GM12801 (cell line): ENCODE measurements around the gene ASAH2.

Experiments used
- TF ChIP-seq, protein P1 (sequence below): IDR thresholded peaks from one replicate; pipeline ENCODE4 v1.5.1; 2011; ENCODE audit warnings: control low read depth; ENCODE audit not compliant: insufficient read length; ENCODE audit errors: extremely low read depth

ASAH2 gene

DNA sequence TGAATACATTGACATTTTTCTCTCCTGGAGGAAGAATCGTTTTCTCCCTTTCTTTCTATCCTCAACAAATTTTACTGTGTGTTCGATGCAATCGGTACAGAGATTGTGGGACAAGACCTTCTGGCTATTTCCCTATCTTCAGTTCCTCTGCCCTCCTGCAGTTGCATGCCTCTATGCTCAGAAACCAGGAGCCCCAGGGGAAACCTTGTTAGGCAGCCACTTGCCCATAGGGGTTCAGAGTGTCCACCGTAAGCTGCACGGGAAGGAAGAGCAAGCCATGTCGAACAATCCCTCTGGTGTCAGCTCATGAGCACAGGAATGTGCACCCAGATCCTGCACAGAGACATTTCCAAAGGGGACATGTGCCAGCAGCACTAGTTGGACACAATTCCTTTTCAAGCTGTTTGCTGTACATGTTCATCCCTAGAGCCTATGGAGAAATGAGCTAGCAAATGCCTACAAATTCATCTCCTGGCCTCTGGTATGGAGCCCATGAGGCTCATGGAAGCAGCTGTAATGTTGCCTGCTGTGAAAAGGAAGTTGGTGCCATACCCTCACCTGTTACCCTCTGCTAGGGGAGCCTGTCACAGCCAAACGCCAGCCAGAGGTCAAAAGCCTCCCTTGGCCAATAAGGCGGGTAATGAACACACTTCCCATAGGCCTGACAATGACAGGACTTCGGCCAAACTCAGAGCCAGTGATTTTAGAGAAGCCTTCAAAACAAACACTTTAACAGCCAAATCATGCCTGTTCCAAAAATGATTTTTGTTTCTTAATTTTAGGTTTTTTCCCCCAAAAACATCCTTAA lies 35.9 kb upstream of the ASAH2 start:
- TF ChIP-seq, protein P1, sequence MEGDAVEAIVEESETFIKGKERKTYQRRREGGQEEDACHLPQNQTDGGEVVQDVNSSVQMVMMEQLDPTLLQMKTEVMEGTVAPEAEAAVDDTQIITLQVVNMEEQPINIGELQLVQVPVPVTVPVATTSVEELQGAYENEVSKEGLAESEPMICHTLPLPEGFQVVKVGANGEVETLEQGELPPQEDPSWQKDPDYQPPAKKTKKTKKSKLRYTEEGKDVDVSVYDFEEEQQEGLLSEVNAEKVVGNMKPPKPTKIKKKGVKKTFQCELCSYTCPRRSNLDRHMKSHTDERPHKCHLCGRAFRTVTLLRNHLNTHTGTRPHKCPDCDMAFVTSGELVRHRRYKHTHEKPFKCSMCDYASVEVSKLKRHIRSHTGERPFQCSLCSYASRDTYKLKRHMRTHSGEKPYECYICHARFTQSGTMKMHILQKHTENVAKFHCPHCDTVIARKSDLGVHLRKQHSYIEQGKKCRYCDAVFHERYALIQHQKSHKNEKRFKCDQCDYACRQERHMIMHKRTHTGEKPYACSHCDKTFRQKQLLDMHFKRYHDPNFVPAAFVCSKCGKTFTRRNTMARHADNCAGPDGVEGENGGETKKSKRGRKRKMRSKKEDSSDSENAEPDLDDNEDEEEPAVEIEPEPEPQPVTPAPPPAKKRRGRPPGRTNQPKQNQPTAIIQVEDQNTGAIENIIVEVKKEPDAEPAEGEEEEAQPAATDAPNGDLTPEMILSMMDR: no peak

DNA sequence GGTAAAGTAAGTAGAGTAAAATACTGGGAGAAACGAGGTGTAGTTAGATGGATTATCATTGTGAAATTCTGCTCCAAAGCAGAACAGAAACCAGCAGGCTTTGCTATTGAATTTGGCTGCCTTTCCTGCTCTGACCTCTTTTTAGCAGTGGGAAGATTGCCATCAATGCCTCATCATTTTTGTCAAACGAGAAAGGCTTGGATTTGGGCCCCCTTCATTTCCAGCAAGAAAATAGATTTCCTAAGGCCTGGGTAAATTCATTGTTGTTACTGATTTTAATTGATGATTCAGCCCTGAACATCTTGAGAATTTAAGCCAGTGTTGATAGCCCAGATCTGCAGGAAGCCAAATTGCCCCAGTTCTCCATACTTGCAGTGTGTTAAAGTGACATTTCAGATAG lies 35.2 kb upstream of the ASAH2 start:
- TF ChIP-seq, protein P1: no peak

DNA sequence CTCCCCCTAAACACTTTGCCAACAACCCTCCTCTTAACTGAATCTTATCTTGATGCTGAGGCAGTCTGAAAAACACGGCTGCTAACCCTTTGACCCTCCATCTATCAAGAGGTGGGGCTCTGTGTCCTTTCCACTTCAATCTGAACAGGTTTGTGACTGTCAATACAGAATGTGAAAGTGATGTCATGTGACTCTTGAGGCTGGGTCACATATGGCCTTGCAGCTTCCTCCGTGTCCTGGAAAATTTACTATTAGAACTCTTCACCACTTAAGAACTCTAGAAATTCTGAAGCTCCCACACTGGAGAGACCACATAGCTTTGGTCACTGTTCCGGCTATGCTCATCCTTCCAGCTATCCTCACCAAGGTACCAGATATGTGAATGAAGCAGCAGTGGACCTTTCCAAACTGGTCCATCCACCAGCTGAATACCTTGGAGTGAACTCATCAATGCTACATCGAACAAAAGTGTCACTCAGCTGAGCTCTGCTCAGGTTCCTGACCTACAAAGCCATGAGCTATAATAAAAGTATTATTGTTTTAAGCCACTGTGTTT lies 30.7 kb upstream of the ASAH2 start:
- TF ChIP-seq, protein P1: no peak

DNA sequence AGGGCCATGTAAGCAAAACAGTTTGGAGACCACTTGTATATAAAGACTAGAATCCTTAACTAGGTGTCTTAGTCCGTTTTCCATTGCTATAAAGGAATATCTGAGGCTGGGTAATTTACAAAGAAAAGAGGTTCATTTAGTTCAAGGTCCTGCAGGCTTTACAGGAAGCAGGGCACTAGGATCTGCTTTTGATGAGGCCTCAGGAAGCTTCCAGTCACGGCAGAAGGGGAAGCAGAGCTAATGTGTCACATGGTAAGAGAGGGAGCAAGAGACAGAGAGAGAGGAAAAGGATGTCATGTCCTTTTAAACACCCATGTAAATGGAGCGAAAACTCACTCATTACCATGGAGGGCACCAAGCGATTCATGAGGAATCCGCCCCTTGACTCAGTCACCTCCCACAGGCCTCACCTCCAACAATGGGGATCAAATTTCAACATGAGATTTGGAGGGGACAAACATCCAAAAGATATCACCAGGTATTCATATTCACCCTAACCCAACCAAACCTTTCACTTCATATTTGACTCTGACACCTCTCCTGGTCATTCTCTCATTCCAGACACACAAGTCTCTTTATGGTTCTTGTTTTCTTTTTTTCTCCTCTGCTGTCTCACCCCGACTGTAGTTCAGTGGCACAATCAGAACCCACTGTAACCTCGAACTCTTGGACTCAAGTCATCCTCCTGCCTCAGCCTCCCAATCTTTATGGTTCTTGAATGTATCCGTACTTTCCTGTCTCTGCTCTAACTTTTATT lies 30.1 kb upstream of the ASAH2 start:
- TF ChIP-seq, protein P1: no peak

DNA sequence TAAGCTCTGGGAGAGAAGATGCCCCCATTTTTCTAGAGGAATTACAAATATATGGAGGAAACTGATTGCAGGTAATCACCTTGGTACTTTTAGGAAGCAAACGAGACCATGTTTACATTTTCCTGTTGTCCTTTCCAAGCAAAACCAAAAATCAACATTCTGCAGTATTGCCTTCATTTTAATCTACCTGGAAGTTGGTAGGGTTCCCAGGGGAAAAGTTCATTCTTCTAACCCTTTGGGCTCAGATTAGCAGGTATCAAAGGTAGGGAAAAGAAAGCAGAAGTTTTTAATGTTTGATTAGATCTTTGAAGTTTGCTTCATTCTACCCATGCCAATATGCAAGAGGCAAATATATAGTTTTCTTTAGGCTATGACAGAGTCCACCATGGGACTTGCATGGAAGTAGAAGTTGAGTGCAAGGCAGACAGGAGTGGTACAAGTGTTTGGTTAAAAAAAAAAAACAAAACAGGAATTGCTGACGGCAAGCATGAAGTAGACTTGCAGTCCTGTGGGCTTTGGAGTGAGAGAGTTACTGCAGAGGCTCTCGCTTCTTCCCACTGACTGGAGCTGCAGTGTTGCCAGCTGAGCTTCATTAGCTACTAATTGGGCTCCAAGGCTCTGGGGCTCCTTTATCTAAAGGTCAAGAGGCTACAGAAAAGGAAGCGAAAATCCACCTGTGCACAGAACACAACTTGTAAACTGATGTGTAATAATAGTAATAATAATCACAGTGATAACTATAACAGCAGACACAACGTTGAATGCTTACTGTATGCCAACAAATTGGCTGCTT lies 28.9 kb upstream of the ASAH2 start:
- TF ChIP-seq, protein P1: no peak

DNA sequence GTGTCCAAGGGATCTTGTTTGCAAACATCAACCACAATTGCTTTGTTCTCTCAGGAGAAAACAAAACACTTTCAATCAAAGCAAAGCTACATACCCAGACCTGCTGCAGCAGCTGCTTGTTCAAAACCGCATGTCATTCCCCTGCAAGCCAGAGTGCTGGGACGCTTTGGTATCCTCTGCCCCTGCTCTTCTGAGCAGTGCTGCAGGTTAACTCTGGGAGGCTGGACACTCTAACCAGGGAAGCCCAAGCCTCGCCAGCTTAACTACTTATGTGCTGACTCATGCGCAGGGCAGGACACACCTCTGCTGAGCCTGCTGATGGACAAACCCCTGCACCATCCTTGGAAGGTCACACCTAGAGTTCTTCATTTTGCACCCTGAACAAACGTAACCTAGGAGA lies 28.2 kb upstream of the ASAH2 start:
- TF ChIP-seq, protein P1: no peak
